Astrocyte (in vitro differentiated cells and primary cell): ENCODE measurements around the gene TTC7B. TPM values are rescaled to one million over a fixed set of nuclear protein-coding genes. Genes with fewer than 3 reads are reported as not detected.
A peak's percentile ranks its signal among the peaks of the same experiment; 100 is the strongest.

Experiments
- DNase-seq: peaks from one replicate; pipeline ENCODE4 v3.0.0-alpha.2; 2010; ENCODE audit warnings: low read depth
- FAIRE-seq: peaks from 2 replicates; lab custom pipeline; 2011; peaks lifted over from hg19 to GRCh38; lab: Jason Lieb, UNC
- H2AFZ ChIP-seq: 2 replicates; pipeline ENCODE4 v1.6.0; 2012; ENCODE audit warnings: low read depth, low read length, inconsistent platforms
- H3K27ac ChIP-seq: 2 replicates; pipeline ENCODE4 v1.5.1; 2011; ENCODE audit warnings: low read depth, low read length, inconsistent platforms
- H3K27me3 ChIP-seq: 2 replicates; pipeline ENCODE4 v1.6.0; 2011; ENCODE audit warnings: low read length, inconsistent platforms; ENCODE audit not compliant: insufficient read depth
- H3K36me3 ChIP-seq: 2 replicates; pipeline ENCODE4 v1.5.1; 2011; ENCODE audit warnings: low read length, inconsistent platforms; ENCODE audit not compliant: insufficient read depth
- H3K4me1 ChIP-seq: 2 replicates; pipeline ENCODE4 v1.5.1; 2011; ENCODE audit warnings: low read length, inconsistent platforms; ENCODE audit not compliant: insufficient read depth
- H3K4me2 ChIP-seq: 2 replicates; pipeline ENCODE4 v1.6.0; 2012; ENCODE audit warnings: low read length, inconsistent platforms
- H3K4me3 ChIP-seq: 2 replicates; pipeline ENCODE4 v1.5.1; 2011; ENCODE audit warnings: low read depth, mild to moderate bottlenecking, low read length, inconsistent platforms; ENCODE audit not compliant: insufficient read depth
- H3K79me2 ChIP-seq: 2 replicates; pipeline ENCODE4 v1.6.0; 2012; ENCODE audit warnings: mild to moderate bottlenecking, low read length, inconsistent platforms; ENCODE audit not compliant: insufficient read depth
- H3K9ac ChIP-seq: 2 replicates; pipeline ENCODE4 v1.6.0; 2012; ENCODE audit warnings: mild to moderate bottlenecking, low read length, inconsistent platforms
- H3K9me3 ChIP-seq: 2 replicates; pipeline ENCODE4 v1.5.1; 2012; ENCODE audit warnings: low read depth, mild to moderate bottlenecking, low read length, inconsistent platforms; ENCODE audit not compliant: insufficient read depth
- H4K20me1 ChIP-seq: 2 replicates; pipeline ENCODE4 v1.6.0; 2012; ENCODE audit warnings: low read length, inconsistent platforms; ENCODE audit not compliant: insufficient read depth
- H3K27ac Mint-ChIP-seq: one replicate; pipeline ENCODE4 v1.8.0; 2021; ENCODE audit warnings: mild to moderate bottlenecking, mixed read lengths; ENCODE audit not compliant: unreplicated experiment
- H3K27me3 Mint-ChIP-seq: one replicate; pipeline ENCODE4 v1.8.0; 2021; ENCODE audit warnings: low read depth, mixed read lengths; ENCODE audit not compliant: unreplicated experiment
- H3K36me3 Mint-ChIP-seq: one replicate; pipeline ENCODE4 v1.8.0; 2021; ENCODE audit warnings: low read depth, mixed read lengths; ENCODE audit not compliant: unreplicated experiment
- H3K4me1 Mint-ChIP-seq: one replicate; pipeline ENCODE4 v1.8.0; 2021; ENCODE audit warnings: low read depth, mixed read lengths; ENCODE audit not compliant: unreplicated experiment
- H3K4me3 Mint-ChIP-seq: one replicate; pipeline ENCODE4 v1.8.0; 2021; ENCODE audit warnings: mild to moderate bottlenecking, moderate library complexity, mixed read lengths; ENCODE audit not compliant: unreplicated experiment
- H3K9me3 Mint-ChIP-seq: one replicate; pipeline ENCODE4 v1.8.0; 2021; ENCODE audit warnings: mild to moderate bottlenecking, mixed read lengths; ENCODE audit not compliant: unreplicated experiment
- CTCF ChIP-seq: IDR thresholded peaks from 2 replicates; pipeline ENCODE4 v1.5.1; 2011; ENCODE audit warnings: low read depth, mild to moderate bottlenecking, inconsistent platforms, low read length, moderate library complexity; ENCODE audit not compliant: insufficient read depth
- EZH2 ChIP-seq: IDR thresholded peaks from 2 replicates; pipeline ENCODE4 v1.6.1; 2012; ENCODE audit warnings: mild to moderate bottlenecking, low read length, inconsistent platforms; ENCODE audit not compliant: insufficient read depth
- total RNA-seq: library from RNA; stranded (reverse); gene quantifications from 2 replicates; pipeline ENCODE4 v1.2.1, GENCODE V29; 2021

Gene TTC7B
- total RNA-seq, 1 donor from 2014 or later = 42.1 TPM

GRCh38 chr14:90645842-90646443 is 170.3 kb downstream of the TTC7B start:
- Histone ChIP-seq H3K36me3 (no peaks in the 10 kb centered on the region), H4K20me1 (peaks cover 3% of the 10 kb centered on the region), H3K4me1 (peaks cover 31% of the 10 kb centered on the region), H3K9me3 (no peaks in the 10 kb centered on the region), H3K9ac (no peak overlapping the region), H3K4me2 (peak overlapping the region; percentile 31), H3K27me3 (no peaks in the 10 kb centered on the region), H3K79me2 (no peaks in the 10 kb centered on the region), H3K27ac (no peak overlapping the region), H2AFZ (no peak overlapping the region), H3K4me3 (no peak overlapping the region)
- Mint-ChIP-seq H3K27ac (no peak overlapping the region), H3K27me3 (no peaks in the 10 kb centered on the region), H3K9me3 (no peaks in the 10 kb centered on the region), H3K4me1 (peaks cover 17% of the 10 kb centered on the region), H3K36me3 (peaks cover 9% of the 10 kb centered on the region), H3K4me3 (no peak overlapping the region)
- TF ChIP-seq EZH2 (no peak), CTCF (no peak)
- FAIRE-seq (no peak), DNase-seq (peak; percentile 78)

GRCh38 chr14:90644882-90645281 is 171.3 kb downstream of the TTC7B start:
- Histone ChIP-seq H3K4me3 (no peak overlapping the region), H3K9me3 (no peaks in the 10 kb centered on the region), H3K79me2 (no peaks in the 10 kb centered on the region), H3K36me3 (no peaks in the 10 kb centered on the region), H3K27ac (no peak overlapping the region), H2AFZ (no peak overlapping the region), H3K4me1 (peaks cover 32% of the 10 kb centered on the region), H3K27me3 (no peaks in the 10 kb centered on the region), H4K20me1 (peaks cover 3% of the 10 kb centered on the region), H3K9ac (no peak overlapping the region), H3K4me2 (no peak overlapping the region)
- Mint-ChIP-seq H3K4me3 (peak overlapping the region; percentile 42), H3K27ac (no peak overlapping the region), H3K4me1 (peaks cover 17% of the 10 kb centered on the region), H3K36me3 (peaks cover 7% of the 10 kb centered on the region), H3K27me3 (no peaks in the 10 kb centered on the region), H3K9me3 (no peaks in the 10 kb centered on the region)
- FAIRE-seq (no peak), DNase-seq (peak; percentile 46)
- TF ChIP-seq EZH2 (no peak), CTCF (no peak)

DNA sequence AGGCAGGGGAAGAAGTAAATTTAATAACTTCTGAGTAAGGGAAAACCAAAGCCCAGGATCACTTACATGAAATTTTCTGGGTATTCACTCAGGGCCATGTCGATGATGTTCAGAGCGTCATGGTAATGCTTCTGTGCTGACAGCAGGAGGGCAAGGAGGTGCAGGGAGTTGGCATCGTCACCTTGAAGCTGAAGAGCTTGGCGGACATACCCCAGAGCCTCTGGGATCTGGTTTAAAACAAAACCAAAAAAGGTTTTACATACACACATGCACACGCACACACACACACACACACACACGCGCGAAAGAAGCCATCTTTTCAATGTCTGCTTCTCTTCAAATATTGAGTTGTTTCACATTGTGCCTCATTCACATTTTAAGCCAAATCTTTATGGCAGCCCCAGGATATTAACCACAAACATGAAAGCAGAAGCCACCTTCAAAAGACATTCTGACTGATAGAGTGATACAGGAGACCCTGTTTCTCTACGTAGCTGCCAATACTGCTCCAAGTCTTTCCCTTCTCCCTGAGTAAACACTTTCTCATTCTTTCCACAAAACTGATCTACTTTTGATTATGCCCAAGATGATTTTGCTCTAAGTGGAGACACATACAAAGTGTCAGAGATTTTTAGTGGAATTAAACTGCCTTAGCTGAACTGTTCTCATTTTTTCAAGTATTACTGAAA is 172.1 kb downstream of the TTC7B start:
- H3K9ac ChIP-seq = no peak overlapping the region
- H3K27me3 ChIP-seq = no peaks in the 10 kb centered on the region
- Mint-ChIP-seq H3K36me3 (peaks cover 8% of the 10 kb centered on the region), H3K27ac (no peak overlapping the region), H3K27me3 (no peaks in the 10 kb centered on the region), H3K9me3 (no peaks in the 10 kb centered on the region), H3K4me3 (no peak overlapping the region), H3K4me1 (peaks cover 15% of the 10 kb centered on the region)
- H3K27ac ChIP-seq = no peak overlapping the region
- H3K79me2 ChIP-seq = no peaks in the 10 kb centered on the region
- no peaks in the 10 kb centered on the region for H4K20me1 ChIP-seq
- FAIRE-seq (no peak), DNase-seq (no peak)
- H3K4me1 ChIP-seq = peaks cover 29% of the 10 kb centered on the region
- H3K9me3 ChIP-seq = no peaks in the 10 kb centered on the region
- no peak overlapping the region for H2AFZ ChIP-seq
- H3K36me3 ChIP-seq = no peaks in the 10 kb centered on the region
- H3K4me3 ChIP-seq = no peak overlapping the region
- no peak overlapping the region for H3K4me2 ChIP-seq
- no peak for TF ChIP-seq CTCF
